ENCODE measurements around the gene HLA-DOA.

DNA sequence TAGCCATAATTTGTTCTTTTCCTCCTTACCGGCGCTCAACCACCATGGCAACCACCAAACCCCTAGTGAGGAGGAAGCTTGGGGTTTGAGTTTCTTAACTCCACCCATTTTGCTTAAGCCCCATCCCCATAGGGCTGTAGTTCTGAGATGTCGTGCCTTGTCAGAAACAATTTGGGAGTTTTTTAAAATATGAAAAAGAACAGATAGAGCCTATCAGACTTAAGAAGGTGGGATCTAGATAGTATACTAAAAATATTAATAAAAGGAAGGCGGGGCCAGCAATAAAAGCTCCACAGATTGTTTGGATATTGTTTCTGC lies 35.4 kb downstream of the HLA-DOA start:
- no peak for TF ChIP-seq POLR2A (IDR thresholded peaks at IDR 0.05)
- TF ChIP-seq, protein P1, sequence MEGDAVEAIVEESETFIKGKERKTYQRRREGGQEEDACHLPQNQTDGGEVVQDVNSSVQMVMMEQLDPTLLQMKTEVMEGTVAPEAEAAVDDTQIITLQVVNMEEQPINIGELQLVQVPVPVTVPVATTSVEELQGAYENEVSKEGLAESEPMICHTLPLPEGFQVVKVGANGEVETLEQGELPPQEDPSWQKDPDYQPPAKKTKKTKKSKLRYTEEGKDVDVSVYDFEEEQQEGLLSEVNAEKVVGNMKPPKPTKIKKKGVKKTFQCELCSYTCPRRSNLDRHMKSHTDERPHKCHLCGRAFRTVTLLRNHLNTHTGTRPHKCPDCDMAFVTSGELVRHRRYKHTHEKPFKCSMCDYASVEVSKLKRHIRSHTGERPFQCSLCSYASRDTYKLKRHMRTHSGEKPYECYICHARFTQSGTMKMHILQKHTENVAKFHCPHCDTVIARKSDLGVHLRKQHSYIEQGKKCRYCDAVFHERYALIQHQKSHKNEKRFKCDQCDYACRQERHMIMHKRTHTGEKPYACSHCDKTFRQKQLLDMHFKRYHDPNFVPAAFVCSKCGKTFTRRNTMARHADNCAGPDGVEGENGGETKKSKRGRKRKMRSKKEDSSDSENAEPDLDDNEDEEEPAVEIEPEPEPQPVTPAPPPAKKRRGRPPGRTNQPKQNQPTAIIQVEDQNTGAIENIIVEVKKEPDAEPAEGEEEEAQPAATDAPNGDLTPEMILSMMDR (IDR thresholded peaks at IDR 0.05) = no peak
